Neural cell (in vitro differentiated cells): ENCODE data around the gene ATP9B. TPM values are rescaled to one million over a fixed set of nuclear protein-coding genes. Genes with fewer than 3 reads are reported as not detected.

Experiments
- H2AFZ ChIP-seq: fragments of 200-600, 300-800 bp; sonication (generic), shearing (Covaris generic); 2 replicates; pipeline ENCODE4 v1.6.0; 2014; ENCODE audit warnings: low read depth, mild to moderate bottlenecking, antibody characterized with exemption, low read length, moderate library complexity
- H3F3A ChIP-seq: fragments of 200-600 bp; shearing (Covaris generic); 2 replicates; pipeline ENCODE4 v1.6.1; 2016; ENCODE audit warnings: mild to moderate bottlenecking, moderate library complexity, mixed read lengths, antibody characterized with exemption, low read length; ENCODE audit not compliant: insufficient read depth, poor library complexity, severe bottlenecking
- H3K27ac ChIP-seq: fragments of 200-600, 300-800 bp; sonication (generic), shearing (Covaris generic); 2 replicates; pipeline ENCODE4 v1.5.1; 2014; ENCODE audit warnings: mild to moderate bottlenecking, low read length, moderate library complexity
- H3K27me3 ChIP-seq: fragments of 300-800, 200-600 bp; sonication (generic), shearing (Covaris generic); 2 replicates; pipeline ENCODE4 v1.6.0; 2014; ENCODE audit warnings: mild to moderate bottlenecking, low read depth, low read length, moderate library complexity; ENCODE audit not compliant: insufficient read depth
- H3K36me3 ChIP-seq: fragments of 300-800, 200-600 bp; sonication (generic), shearing (Covaris generic); 2 replicates; pipeline ENCODE4 v1.5.1; 2014; ENCODE audit warnings: mild to moderate bottlenecking, antibody characterized with exemption, low read length, moderate library complexity; ENCODE audit not compliant: insufficient read depth
- H3K4me2 ChIP-seq: fragments of 300-800, 200-600 bp; sonication (generic), shearing (Covaris generic); 2 replicates; pipeline ENCODE4 v1.6.0; 2014; ENCODE audit warnings: mild to moderate bottlenecking, low read length
- H3K4me3 ChIP-seq: fragments of 300-800, 200-600 bp; sonication (generic), shearing (Covaris generic); 2 replicates; pipeline ENCODE4 v1.5.1; 2014; ENCODE audit warnings: mild to moderate bottlenecking, low read length, moderate library complexity
- H3K79me2 ChIP-seq: fragments of 200-600 bp; shearing (Covaris generic); replicated peaks from 2 replicates; pipeline ENCODE4 v1.6.0; 2014; ENCODE audit warnings: mild to moderate bottlenecking, low read length, moderate library complexity; ENCODE audit not compliant: insufficient read depth
- H3K9ac ChIP-seq: fragments of 300-800, 200-600 bp; sonication (generic), shearing (Covaris generic); 2 replicates; pipeline ENCODE4 v1.6.1; 2016; ENCODE audit warnings: mild to moderate bottlenecking, low read length, mixed read lengths
- H3K9me2 ChIP-seq: fragments of 200-600 bp; shearing (Covaris generic); 2 replicates; pipeline ENCODE4 v1.6.1; 2016; ENCODE audit warnings: mild to moderate bottlenecking, low read length, mixed read lengths; ENCODE audit not compliant: insufficient read depth
- H3K9me3 ChIP-seq: fragments of 200-600, 300-800 bp; sonication (generic), shearing (Covaris generic); 2 replicates; pipeline ENCODE4 v1.6.1; 2016; ENCODE audit warnings: mild to moderate bottlenecking, mixed run types, low read length, moderate library complexity, mixed read lengths
- H4K20me1 ChIP-seq: fragments of 200-600 bp; shearing (Covaris generic); 2 replicates; pipeline ENCODE4 v1.6.1; 2016; ENCODE audit warnings: mild to moderate bottlenecking, mixed run types; ENCODE audit not compliant: insufficient read depth
- EP300 ChIP-seq: fragments of 450-650 bp; conservative IDR thresholded peaks from 2 replicates; pipeline ENCODE4 v1.6.1; 2014; ENCODE audit warnings: antibody characterized with exemption, mild to moderate bottlenecking, moderate library complexity; ENCODE audit not compliant: poor library complexity, severe bottlenecking
- EZH2 ChIP-seq: fragments of 200-600, 300-800 bp; shearing (Covaris generic), sonication (generic); IDR thresholded peaks from 2 replicates; pipeline ENCODE4 v1.6.1; 2014; ENCODE audit warnings: antibody characterized with exemption, low read length, borderline replicate concordance, mild to moderate bottlenecking; ENCODE audit not compliant: insufficient read depth, poor library complexity, severe bottlenecking
- MXI1 ChIP-seq: fragments of 450-650 bp; conservative IDR thresholded peaks from 2 replicates; pipeline ENCODE4 v1.6.1; 2014; ENCODE audit warnings: antibody characterized with exemption, mild to moderate bottlenecking; ENCODE audit not compliant: poor library complexity, severe bottlenecking
- POLR2AphosphoS5 ChIP-seq: IDR thresholded peaks from 2 replicates; pipeline ENCODE4 v1.6.1; 2012
- RAD21 ChIP-seq: fragments of 450-650 bp; conservative IDR thresholded peaks from 2 replicates; pipeline ENCODE4 v1.6.1; 2014; ENCODE audit warnings: antibody characterized with exemption, mild to moderate bottlenecking, moderate library complexity
- SMC3 ChIP-seq: fragments of 450-650 bp; conservative IDR thresholded peaks from 2 replicates; pipeline ENCODE4 v1.6.1; 2014; ENCODE audit warnings: antibody characterized with exemption, mild to moderate bottlenecking, moderate library complexity; ENCODE audit not compliant: poor library complexity
- TAF1 ChIP-seq: IDR thresholded peaks from 2 replicates; pipeline ENCODE4 v1.6.1; 2012; ENCODE audit warnings: low read depth
- polyA plus RNA-seq: library from polyadenylated mRNA; depleted of rRNA; stranded (reverse); fragments of >200 nt; gene quantifications from 2 replicates; pipeline ENCODE4 v1.2.3, GENCODE V29; 2014
- TF ChIP-seq, protein P1 (sequence below): fragments of 450-650 bp; IDR thresholded peaks from 2 replicates; pipeline ENCODE4 v1.5.1; 2014; ENCODE audit warnings: antibody characterized with exemption, mild to moderate bottlenecking, moderate library complexity; ENCODE audit not compliant: poor library complexity, severe bottlenecking
- TF ChIP-seq, protein P2 (sequence below): IDR thresholded peaks from 2 replicates; pipeline ENCODE4 v1.6.1; 2012; ENCODE audit warnings: borderline replicate concordance

Gene ATP9B
- polyA plus RNA-seq, 1 donor from 2014 or later = 15.4 TPM

DNA sequence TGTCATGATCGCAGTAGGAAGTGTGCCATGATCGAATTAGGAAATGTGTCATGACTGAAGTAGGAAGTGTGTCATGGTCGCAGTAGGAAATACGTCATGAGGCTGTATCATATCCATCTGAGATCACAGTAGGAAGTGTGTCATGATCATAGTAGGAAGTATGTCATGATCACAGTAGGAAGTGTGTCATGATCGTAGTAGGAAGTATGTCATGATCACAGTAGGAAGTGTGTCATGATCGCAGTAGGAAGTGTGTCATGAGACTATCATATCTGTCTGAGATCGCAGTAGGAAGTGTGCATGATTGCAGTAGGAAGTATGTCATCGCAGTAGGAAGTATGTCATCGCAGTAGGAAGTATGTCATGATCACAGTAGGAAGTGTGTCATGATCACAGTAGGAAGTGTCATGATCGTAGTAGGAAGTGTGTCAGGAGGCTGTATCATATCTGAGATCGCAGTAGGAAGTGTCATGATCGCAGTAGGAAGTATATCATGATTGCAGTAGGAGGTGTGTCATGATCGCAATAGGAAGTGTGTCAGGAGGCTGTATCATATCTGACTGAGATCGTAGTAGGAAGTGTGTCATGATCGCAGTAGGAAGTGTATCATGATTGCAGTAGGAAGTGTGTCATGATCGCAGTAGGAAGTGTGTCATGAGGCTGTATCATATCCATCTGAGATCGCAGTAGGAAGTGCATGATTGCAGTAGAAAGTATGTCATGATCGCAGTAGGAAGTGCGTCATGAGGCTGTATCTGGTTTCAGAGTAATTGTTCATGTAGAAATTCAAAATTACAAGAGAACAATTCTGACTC, 270.1 kb downstream of the ATP9B start:
- TF ChIP-seq EP300 (no peak), RAD21 (no peak), EZH2 (no peak), MXI1 (no peak), SMC3 (no peak), POLR2AphosphoS5 (no peak), TAF1 (no peak)
- TF ChIP-seq, protein P1, sequence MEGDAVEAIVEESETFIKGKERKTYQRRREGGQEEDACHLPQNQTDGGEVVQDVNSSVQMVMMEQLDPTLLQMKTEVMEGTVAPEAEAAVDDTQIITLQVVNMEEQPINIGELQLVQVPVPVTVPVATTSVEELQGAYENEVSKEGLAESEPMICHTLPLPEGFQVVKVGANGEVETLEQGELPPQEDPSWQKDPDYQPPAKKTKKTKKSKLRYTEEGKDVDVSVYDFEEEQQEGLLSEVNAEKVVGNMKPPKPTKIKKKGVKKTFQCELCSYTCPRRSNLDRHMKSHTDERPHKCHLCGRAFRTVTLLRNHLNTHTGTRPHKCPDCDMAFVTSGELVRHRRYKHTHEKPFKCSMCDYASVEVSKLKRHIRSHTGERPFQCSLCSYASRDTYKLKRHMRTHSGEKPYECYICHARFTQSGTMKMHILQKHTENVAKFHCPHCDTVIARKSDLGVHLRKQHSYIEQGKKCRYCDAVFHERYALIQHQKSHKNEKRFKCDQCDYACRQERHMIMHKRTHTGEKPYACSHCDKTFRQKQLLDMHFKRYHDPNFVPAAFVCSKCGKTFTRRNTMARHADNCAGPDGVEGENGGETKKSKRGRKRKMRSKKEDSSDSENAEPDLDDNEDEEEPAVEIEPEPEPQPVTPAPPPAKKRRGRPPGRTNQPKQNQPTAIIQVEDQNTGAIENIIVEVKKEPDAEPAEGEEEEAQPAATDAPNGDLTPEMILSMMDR = no peak
- TF ChIP-seq, protein P2, sequence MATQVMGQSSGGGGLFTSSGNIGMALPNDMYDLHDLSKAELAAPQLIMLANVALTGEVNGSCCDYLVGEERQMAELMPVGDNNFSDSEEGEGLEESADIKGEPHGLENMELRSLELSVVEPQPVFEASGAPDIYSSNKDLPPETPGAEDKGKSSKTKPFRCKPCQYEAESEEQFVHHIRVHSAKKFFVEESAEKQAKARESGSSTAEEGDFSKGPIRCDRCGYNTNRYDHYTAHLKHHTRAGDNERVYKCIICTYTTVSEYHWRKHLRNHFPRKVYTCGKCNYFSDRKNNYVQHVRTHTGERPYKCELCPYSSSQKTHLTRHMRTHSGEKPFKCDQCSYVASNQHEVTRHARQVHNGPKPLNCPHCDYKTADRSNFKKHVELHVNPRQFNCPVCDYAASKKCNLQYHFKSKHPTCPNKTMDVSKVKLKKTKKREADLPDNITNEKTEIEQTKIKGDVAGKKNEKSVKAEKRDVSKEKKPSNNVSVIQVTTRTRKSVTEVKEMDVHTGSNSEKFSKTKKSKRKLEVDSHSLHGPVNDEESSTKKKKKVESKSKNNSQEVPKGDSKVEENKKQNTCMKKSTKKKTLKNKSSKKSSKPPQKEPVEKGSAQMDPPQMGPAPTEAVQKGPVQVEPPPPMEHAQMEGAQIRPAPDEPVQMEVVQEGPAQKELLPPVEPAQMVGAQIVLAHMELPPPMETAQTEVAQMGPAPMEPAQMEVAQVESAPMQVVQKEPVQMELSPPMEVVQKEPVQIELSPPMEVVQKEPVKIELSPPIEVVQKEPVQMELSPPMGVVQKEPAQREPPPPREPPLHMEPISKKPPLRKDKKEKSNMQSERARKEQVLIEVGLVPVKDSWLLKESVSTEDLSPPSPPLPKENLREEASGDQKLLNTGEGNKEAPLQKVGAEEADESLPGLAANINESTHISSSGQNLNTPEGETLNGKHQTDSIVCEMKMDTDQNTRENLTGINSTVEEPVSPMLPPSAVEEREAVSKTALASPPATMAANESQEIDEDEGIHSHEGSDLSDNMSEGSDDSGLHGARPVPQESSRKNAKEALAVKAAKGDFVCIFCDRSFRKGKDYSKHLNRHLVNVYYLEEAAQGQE = no peak
- H3K9me3 ChIP-seq = no peaks in the 10 kb centered on the region
- H3F3A ChIP-seq = no peaks in the 10 kb centered on the region
- no peak overlapping the region for H3K27ac ChIP-seq
- H3K9me2 ChIP-seq = no peaks in the 10 kb centered on the region
- H3K4me3 ChIP-seq = no peak overlapping the region
- no peaks in the 10 kb centered on the region for H3K27me3 ChIP-seq
- no peaks in the 10 kb centered on the region for H3K36me3 ChIP-seq
- no peak overlapping the region for H2AFZ ChIP-seq
- H3K9ac ChIP-seq = no peak overlapping the region
- H4K20me1 ChIP-seq = no peaks in the 10 kb centered on the region
- no peaks in the 10 kb centered on the region for H3K79me2 ChIP-seq
- no peak overlapping the region for H3K4me2 ChIP-seq

DNA sequence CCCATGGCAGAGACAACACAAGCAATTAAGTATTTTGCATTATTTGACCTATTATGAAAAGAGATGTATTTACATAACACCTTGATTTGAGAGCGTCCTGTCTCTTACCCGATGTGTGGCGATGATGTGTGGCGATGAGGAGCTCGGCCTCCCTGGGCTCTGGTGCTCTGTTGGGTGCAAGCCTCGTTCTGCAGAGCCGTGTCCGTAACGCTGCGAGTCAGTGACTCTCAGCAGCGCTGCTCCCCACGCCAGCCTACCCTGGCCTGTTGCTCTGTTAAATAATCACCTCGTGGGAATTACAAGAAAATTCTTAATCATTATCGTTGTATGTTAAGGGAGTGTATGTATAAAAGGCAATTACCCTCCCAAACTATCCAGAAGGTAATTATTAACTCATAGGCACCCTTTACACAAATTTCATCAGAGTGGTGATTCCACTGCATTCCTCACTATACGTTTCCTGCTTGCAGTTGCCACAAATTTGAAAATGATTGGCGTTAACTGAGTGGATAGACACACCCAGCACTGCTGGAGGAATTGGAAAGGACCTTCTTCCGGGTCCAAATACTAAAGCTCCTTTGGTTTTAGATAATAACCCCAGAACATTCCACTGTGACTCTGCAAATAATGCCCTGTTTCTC, 274.5 kb downstream of the ATP9B start:
- peaks cover 9% of the 10 kb centered on the region for H3K36me3 ChIP-seq
- H3F3A ChIP-seq = no peaks in the 10 kb centered on the region
- no peaks in the 10 kb centered on the region for H3K9me2 ChIP-seq
- no peaks in the 10 kb centered on the region for H3K79me2 ChIP-seq
- no peak overlapping the region for H3K27ac ChIP-seq
- no peaks in the 10 kb centered on the region for H4K20me1 ChIP-seq
- no peaks in the 10 kb centered on the region for H3K27me3 ChIP-seq
- no peaks in the 10 kb centered on the region for H3K9me3 ChIP-seq
- no peak overlapping the region for H3K9ac ChIP-seq
- TF ChIP-seq EP300 (no peak), MXI1 (no peak), RAD21 (no peak), TAF1 (no peak), EZH2 (no peak), SMC3 (no peak), POLR2AphosphoS5 (no peak)
- TF ChIP-seq, protein P2 = no peak
- TF ChIP-seq, protein P1 = no peak
- no peak overlapping the region for H2AFZ ChIP-seq
- H3K4me2 ChIP-seq = no peak overlapping the region
- H3K4me3 ChIP-seq = no peak overlapping the region
